ENCODE results near the gene CSNK2A3. TPM values are rescaled to one million over a fixed set of nuclear protein-coding genes. Genes with fewer than 3 reads are reported as not detected.

Gene CSNK2A3
- total and polyA plus RNA-seq, 9 of the 15 experiments (the other 6 are each of a cell fraction or from before 2014, with no cell fraction given) = 0.33 to 6.1 (median 1.8) TPM

- no peak overlapping the region for H3K27ac ChIP-seq (ENCODE audit: extremely low read depth, low read depth, low read length)
- no peaks in the 10 kb centered on the region for H3K79me2 ChIP-seq (ENCODE audit: control insufficient read depth, insufficient read depth, low read length)
- 0 out of 2 replicates have a peak, but pooled peaks cover 7% of the 10 kb centered on the region for H4K20me1 ChIP-seq (replicated peaks; ENCODE audit: control insufficient read depth, insufficient read depth, low read length)
- H3K4me3 ChIP-seq = no peak overlapping the region
- H3K4me2 ChIP-seq (ENCODE audit: insufficient read depth, low read length) = no peak overlapping the region
- H3K9ac ChIP-seq (ENCODE audit: insufficient read depth in 1 of 2, low read depth in 2 of 2, low read length in 2 of 2) = no peak overlapping the region
- H2AFZ ChIP-seq (ENCODE audit: low read depth, low read length) = no peak overlapping the region
- ChIA-PET POLR2A (no interaction called here), CTCF (ENCODE audit: low intra/inter-chr PET ratio) (no interaction called here)
- ATAC-seq (no peak), FAIRE-seq (no peak), DNase-seq (ENCODE audit: extremely low read depth in 1 of 4, low spot score in 3 of 4) (no peak)
- no peaks in the 10 kb centered on the region for H3K9me3 ChIP-seq (replicated peaks; ENCODE audit: control insufficient read depth, insufficient read depth, low read depth, low read length)
- H3K9me1 ChIP-seq (ENCODE audit: control insufficient read depth, insufficient read depth, low read length) = no peaks in the 10 kb centered on the region
- H3K36me3 ChIP-seq (ENCODE audit: control insufficient read depth, insufficient read depth, low read length) = no peaks in the 10 kb centered on the region
- 0% methylated on average over 3 of the region's 3 CpGs for WGBS (ENCODE audit: insufficient coverage, low coverage, missing lambda C conversion rate)
- intact Hi-C loops (cut with micrococcal nuclease) (loop anchor here (2.0 kb wide), 1 partner anchor 385 kb away; no protein-coding TSS in a partner anchor), in situ Hi-C loops (cut with MboI) (no loop called here)
- no peak for TF ChIP-seq DDX20 (tag; IDR thresholded peaks at IDR 0.05; ENCODE audit: low read depth)
- no peak for TF ChIP-seq ZNF384 (IDR thresholded peaks at IDR 0.05; ENCODE audit: low read depth, low read length)
- TF ChIP-seq MEIS2 (IDR thresholded peaks at IDR 0.05; ENCODE audit: partially characterized antibody) = peak; percentile 46
- peak; percentile 26 for TF ChIP-seq CBFA2T3 (IDR thresholded peaks at IDR 0.05)
- no peak for TF ChIP-seq PBX2 (CRISPR knock-in tag; IDR thresholded peaks at IDR 0.05; ENCODE audit: low read depth)
- peak; percentile 59; the same call in 1 of the 2 replicates for TF ChIP-seq PBX2 (tag; conservative IDR thresholded peaks at IDR 0.05; ENCODE audit: low read depth)
- TF ChIP-seq TEAD4 (IDR thresholded peaks at IDR 0.05; ENCODE audit: low read length) = peak; percentile 33; the same call in 1 of the 2 replicates
- no peak for TF ChIP-seq TEAD4 (CRISPR knock-in tag; IDR thresholded peaks at IDR 0.05; ENCODE audit: borderline replicate concordance)
- TF ChIP-seq TAL1 (IDR thresholded peaks at IDR 0.05) = peak; percentile 39
- TF ChIP-seq NR2C1 (IDR thresholded peaks at IDR 0.05) = no peak
- TF ChIP-seq NR2C1 (tag; IDR thresholded peaks at IDR 0.05) = no peak
- no peak for TF ChIP-seq ZNF347 (CRISPR knock-in tag; IDR thresholded peaks at IDR 0.05; ENCODE audit: low read depth)
- no TSS peak for BruUV-seq (replicated peaks)
- H3K4me1 ChIP-seq (replicated peaks in 1 of 2; ENCODE audit: control insufficient read depth in 2 of 2, insufficient read depth in 2 of 2, low read length in 2 of 2) = no peaks in the 10 kb centered on the region
- peaks cover 13 to 33% of the 10 kb centered on the region in 2 experiments; a peak in 3 of 5 replicates for H3K27me3 ChIP-seq (ENCODE audit: control insufficient read depth in 2 of 2, insufficient read depth in 2 of 2, low read length in 2 of 2)
Measured at GRCh38 chr11:11401960-11402535, 49.0 kb upstream of the CSNK2A3 start.

All from K562 (cell line).